Right renal pelvis (tissue), 4 donors: Measurements from ENCODE around the gene ZNF521. TPM values are rescaled to one million over a fixed set of nuclear protein-coding genes. Genes with fewer than 3 reads are reported as not detected.
A peak's percentile ranks its signal among the peaks of the same experiment; 100 is the strongest.

ENCODE experiments used
- DNase-seq, 4 donors: peaks; one replicate each; pipeline ENCODE4 v3.0.0-alpha.2; 2013; ENCODE audit warnings: low read depth in 4 of 4, low spot score in 3 of 4, missing footprints in 1 of 4
- polyA plus RNA-seq, 4 donors: library from polyadenylated mRNA; unstranded; fragments of 120-200 nt; gene quantifications; one replicate each; pipeline ENCODE4 v1.2.1, GENCODE V29; 2013; ENCODE audit not compliant: insufficient read length in 4 of 4

ZNF521 gene
- polyA plus RNA-seq = 10 to 100 TPM; 35.6 to 41.2 (median 38.4) TPM

DNA sequence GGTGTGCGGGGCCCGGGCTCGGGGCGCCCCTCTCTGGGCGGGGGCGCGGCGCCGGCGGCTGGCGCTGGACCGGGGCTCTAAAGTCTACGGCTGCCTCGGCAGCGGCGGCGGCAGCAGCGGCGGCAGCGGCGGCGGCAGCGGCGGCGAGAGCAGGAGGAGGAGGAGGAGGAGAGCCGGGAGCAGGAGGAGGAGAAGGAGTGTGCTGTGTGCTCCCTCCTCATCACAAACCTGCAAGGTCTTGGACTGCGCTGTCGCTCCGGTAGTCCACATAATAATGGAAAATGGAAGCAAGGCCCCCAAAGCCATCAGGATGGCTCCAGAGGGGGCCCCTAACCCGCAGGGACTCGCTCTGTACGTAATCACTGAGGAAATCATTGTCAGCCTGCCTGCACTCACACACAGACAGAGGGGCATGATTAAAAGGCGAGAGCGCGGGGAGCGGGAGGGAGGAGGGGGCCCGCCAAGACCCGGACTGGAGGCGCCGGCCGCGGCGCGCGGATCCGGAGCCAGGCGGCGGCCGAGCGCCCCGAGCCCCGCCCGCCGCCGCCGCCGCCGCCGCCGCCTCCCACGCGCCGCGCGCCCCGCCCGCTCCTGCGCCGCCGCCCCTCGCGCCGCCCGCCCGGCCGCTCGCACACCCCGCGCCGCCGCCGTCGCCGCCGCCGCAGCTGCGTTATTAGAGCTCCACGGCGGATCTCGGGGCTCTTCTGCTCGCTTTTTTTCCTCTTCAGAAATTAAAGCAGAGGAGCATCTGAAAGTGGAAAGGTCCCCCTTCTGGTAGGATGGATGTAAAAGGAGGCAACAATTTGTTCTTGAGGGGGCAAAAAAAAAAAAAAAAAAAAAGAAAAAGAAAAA, at the start of gene ZNF521:
TSS of gene ZNF521 (minus strand) at position 390 of the 852 bp plus-strand sequence. CDS start 1,220 bp downstream, outside the sequence.
- DNase-seq = peak in 3 of 4 donors; percentile 76 to 91 (median 88)

DNA sequence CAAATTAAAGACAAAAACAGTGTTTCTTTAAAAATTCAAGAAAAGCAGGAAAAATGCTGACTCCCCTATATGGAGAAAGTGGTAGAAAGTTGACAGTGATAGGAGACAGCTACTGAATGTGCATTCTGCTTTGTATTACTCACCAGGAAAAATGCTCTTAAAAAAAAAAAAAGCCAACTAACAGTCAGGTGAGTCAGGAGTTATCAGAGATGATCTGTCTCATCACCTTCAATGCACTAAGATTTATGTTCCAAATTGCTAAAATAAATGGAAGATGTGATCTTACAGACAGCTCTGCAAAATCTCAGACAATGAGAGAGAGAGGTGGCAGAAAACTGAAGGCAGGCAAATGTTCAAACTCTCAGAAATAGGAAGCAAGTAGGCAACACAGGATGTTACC, 47.6 kb upstream of the ZNF521 start:
- DNase-seq = no peak

DNA sequence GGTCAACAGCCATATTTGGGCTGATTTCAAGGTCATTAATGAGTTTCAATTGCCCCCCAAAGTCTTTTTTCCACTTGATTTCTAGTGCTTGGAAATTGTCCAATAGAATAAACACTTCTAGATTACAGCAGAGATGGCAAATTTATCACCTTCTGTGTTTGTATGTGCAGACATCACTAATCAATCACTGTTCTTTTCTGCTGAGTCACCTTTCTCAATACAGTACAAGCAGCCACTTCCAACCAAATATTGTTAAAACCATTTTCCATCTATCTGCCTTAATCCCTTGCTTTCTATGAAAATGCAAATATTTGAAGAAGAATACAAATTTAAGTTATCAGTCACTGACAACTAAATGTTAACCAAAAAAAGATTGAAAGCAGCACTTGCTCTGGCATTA, 40.2 kb upstream of the ZNF521 start:
- DNase-seq = no peak

DNA sequence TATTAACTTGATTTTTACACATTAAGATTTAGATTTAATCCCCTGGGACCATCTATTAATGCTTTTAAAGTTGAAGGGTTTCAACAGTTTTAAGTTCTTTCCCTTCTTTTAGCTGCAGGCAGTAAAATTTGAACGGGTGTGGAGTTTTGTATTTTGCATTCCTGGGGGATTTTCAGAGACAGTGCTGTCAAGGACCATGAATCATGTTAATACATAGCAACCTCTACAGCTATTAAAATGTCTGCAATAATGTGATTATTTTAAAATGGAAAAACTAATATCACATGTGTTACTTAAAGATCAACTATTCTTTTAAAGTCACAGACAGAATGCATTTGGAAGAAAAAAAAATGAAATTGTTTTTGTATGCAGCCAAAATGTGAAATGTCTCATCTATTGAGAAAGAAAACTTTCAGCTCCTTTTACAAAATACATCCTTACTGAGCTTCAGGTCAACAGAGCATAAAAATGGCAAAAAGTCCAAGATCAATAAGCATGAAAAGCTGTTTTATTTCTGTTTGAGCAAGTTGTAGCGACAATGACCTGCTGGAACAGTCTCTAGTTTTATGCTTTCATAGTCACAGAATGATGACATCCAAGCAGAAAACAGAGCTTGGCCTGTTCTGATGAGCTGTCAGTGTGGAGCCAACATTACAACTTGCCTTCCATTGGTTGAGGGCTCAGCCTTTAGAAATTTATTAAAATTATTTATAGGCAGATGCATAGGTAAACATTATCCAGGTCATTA, 21.6 kb upstream of the ZNF521 start:
- no peak for DNase-seq

DNA sequence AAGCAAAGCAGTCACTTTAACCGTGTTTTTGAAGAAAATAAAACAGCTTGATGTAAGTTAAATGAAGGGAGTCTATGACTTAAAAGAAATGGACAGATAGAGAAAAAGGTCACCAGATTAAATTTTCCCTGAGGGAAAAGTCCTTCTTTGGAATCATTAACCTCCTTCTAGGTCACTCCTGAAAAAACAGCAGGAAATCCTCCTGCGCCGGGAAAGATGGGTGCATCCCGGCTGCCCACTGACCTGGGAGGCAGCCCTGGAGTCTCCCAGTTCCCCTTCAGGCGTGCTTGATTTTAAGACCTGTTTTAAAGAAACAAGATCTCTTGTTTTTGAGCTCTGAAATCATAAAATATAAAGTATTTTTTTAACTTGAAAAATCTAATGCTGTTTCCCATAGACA, 18.4 kb upstream of the ZNF521 start:
- DNase-seq = no peak

DNA sequence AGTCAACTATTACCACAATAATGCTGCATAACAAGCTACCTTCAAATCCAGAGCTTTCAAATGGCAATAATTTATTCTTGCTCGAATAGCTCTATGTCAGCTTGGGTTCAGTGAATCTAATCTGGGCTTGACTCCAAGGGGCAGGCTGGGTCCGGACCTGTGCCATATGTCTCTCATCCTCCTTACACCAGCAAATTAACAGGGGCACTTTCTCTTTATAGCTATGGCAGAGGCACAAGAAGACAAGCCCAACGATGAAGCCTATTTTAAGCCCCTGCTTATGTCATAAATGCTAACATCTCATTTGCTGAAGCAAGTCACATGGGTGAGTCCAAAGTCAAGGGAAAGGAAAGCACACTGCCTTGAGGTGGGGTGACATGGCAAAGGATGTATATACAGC, 13.3 kb upstream of the ZNF521 start:
- DNase-seq = no peak

DNA sequence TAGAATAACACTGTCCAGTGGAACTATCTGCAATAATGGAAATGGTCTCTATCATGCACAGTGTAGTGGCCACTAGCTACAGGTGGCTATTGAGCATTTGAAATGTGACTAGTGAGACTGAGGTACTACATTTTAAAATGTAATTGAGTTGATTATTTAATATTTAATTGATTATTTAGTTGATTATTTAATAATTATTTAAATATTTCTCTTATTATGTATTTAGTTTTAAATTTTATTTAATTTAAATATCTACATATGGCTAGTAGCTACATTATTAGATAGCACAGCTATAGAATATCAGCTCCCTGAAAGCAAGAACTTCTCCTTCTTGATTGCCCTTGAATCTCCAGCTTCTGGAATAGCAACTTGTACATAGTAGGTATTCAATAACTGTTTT, 12.8 kb upstream of the ZNF521 start:
- no peak for DNase-seq

DNA sequence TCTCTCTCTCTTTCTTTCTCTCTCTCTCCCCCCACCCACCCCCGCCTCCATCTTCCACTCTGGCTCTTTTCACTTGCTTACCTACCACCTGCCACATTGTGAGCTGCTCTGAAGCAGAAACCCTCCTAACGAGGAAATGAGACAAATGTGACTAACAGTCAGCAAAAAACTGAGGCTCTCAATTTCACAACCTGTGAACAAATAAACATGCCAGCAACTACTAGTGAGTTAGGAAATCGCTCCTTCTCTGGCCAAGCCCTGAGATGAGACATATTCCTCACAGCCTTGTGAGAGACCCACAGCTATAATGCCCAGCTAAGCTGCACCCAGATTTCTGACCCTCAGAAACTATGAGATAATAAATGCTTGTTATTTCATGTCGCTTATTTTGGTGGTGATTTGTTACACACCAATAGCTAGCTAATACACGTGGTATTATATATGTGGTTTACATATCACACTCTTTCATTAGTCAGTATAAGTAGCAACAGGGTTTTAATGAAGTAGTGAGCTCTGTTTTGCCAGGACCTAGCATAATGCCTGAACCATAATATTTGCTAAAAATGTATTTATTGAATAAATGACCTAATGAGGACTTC, 8.4 kb upstream of the ZNF521 start:
- DNase-seq = no peak

DNA sequence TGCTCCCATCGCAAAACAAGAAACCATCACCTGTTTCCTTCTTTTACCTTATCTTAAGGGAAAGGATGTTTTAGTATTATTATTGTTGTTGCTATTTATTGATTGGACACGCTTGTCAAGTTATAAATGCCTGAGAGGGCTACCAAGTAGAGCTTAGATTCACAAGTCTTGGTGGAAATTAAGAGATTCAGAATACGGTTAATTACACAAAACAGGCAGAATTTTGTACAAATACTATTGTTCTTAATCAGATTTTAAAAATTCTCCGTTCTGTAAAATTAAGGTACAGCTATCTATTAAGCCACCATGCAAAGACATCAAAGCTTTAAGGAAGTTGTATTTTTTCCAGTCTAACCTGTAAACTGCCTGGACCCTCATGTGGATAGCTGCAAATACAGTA, 1.1 kb upstream of the ZNF521 start:
- DNase-seq = no peak

DNA sequence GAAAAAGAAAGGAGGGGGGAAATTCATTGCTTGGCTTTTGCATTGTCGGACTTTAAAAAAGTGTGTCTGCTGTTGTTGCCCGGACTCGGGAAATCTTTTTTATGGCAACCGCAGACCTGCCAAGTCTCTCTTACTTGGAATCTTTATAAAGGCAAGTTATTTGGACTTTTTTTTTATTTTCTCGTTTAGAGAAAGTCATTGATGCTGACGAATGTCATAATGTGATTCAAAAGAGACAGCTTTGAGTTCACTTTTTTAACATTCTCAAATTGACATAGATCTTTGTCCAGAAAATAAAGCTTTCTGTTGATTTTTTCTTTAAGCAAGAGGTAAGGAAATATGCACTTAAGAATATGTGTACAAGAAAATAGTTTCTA, 651 bp upstream of the ZNF521 start:
- DNase-seq = no peak

DNA sequence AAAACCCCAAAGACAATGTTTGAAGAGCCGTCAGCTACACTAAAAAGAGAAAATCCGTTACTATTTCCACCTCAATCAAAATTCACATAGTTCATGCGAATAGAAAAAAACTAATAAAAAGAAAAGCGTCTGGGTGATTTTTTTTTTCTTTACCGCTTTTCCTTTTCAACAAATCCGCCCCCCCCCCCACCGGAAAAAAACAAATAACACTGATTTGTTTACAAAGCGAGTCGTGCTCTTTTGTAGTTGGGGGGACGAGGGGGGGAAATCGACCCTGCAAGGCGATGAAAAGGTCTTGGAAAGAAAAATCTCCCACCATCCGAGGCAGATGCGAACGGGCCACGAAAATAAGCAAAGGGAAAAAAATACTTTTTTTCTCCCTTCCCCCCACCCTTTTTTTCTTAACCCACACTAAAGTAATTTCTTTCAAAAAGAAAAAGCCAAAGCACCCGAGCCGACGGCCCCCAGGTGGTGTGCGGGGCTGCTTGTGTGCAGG, 638 bp downstream of the ZNF521 start:
- DNase-seq = peak in 1 of 4 donors; percentile 33

DNA sequence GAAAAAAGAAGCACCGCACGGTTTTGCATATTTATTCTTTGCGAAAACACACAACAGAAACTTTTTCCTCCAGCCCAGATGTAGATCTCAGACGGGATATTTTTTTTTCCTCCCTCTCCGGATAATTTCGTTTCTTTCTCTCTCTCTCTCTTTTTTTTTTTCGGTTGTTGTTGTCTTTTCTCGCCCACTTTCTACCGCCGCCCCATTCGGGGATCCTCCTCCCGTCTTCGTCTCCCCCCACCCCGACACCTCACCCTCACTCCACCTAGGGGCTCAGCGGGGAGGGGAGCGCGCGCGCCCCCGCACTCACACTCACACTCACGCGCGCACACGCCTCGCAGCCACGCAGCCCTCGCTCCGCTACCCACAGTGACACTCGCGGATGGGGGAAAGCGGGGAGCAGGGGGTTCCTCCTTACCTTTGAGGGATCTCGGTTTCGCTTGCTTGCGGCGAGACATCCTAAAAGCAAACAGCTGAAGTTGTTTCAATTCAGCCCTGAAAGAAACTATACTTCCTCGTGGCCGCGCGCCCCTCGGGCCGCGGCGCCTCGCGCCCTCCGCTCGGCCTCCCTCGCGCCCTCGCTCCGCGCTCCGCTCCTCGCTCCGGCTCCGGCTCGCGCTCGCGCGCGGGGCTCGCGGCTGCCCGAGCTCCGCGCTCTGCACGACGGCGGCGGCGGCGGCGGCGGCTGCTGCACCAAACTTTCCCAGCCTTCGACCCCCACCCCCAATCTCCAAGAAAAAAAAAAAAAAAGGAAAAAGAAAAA, 1.3 kb downstream of the ZNF521 start:
- DNase-seq = peak in 2 of 4 donors; percentile 55 to 58

DNA sequence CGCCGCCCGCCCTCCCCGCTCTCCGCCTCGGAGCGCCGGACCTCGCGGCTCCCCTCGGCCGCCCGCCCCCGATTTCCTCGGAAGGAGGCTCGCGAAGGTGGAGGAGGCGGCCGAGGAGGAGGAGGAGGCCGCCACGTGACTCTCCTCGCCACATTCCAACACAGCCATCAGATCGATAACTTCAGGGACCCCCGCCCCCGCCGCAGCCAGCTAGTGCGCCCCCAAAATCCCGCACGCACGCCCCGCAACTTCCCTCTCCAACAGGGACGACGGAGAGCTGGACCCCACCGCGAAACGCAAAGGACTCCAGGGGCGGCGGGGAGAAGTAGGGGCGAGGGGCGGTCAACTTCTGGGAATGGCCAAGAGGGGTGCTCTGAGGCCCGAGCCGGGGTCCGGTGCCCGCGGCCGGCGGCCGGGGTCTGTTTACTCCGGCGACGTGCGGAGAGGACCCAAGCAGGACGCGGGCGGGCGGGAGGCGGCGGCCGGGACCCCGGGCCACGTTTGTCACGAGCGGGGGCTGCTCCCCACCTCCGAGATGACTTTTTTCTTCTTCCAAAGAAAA, 2.0 kb downstream of the ZNF521 start:
- DNase-seq = peak in 1 of 4 donors; percentile 40

DNA sequence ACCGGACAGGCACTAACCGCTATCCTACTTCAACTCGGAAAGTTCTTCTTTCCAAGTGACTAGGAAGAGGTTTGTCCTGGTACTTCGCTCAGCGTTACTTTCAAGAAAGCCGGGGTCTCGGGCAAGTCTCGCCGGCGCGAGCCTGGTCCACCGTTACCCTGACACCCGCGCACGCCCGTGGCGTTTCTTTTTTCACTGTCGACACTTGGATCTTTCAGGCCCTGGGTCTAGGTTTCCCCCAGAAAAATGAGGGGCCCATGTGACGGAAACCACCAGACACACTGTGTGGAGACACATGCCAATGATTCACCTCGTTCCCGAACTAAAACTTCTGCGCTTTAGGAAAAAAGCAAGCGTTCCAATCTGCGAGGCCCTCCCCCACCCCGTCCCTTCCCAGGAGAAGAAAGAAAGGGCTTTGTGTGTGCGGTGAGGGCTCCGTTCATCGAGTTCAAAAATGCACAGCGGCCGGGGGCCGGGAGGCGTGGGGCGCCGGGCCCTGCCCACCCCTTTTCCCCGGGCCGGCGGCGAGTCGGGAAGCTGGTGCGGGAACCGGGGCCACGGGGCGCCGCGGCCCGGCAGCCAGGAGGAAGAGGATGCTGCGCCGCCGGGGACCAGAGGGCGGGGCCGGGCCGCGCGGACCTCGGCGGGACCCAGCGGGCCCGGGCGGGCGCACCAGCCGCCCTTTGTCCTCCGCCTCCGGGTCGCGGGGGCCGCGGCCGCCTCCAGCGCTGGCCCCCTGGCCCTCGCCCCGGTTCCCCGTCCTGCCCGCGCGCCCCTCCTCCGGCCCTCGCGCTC, 2.6 kb downstream of the ZNF521 start:
- DNase-seq = peak in 1 of 4 donors; percentile 34

DNA sequence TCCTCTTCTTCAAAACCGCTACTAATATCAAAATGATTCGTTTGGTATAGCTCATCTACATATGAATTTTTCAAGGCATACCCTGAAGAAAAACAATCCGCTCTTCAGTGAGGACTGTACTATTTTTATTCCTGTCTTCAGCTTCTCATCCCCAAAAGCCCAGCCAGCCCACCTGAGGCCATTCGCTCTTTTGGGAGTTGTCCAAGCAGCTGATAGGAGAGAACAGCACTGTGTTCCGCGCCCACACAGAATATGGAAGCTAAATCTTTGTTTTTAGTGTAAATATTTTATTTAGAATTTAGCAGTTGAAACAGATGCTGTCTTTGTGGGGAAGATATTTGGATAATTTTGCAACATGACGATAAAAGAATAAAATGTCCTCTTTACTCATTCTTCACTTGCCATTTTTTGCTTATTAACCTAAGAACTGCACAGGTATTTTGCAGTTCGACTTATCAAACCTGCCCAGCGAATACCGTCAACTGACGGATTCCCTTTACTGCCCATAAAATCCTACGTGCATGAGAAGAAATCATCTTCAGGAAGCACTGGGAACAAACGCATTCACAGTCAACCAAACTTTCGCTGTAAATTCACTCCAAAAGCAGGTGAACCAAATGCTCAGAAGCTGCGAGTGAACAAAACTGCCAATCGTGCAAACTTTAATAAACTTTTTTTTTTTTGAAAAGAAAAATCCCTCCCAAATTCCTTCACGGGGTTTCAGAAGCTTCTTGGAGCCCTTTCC, 3.4 kb downstream of the ZNF521 start:
- no peak for DNase-seq

DNA sequence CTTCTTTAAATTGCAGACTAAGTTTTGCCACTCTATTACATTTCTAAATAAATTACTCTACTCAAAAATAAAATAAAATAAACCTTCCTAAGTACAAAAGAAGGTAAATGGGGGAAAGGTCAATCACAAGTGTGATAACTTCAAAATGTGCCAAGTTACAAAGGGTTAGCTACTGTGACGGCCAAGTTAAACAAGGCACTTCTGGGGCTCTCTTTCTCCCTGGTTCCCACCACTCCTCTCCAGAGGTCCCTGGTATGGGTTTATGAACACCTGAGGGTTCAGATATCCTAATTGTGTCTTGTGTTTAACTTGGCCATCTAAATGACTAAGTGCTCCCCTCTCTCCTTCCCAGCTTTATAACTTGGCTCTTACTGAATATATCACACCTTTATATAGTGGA, 5.4 kb downstream of the ZNF521 start:
- DNase-seq = no peak

DNA sequence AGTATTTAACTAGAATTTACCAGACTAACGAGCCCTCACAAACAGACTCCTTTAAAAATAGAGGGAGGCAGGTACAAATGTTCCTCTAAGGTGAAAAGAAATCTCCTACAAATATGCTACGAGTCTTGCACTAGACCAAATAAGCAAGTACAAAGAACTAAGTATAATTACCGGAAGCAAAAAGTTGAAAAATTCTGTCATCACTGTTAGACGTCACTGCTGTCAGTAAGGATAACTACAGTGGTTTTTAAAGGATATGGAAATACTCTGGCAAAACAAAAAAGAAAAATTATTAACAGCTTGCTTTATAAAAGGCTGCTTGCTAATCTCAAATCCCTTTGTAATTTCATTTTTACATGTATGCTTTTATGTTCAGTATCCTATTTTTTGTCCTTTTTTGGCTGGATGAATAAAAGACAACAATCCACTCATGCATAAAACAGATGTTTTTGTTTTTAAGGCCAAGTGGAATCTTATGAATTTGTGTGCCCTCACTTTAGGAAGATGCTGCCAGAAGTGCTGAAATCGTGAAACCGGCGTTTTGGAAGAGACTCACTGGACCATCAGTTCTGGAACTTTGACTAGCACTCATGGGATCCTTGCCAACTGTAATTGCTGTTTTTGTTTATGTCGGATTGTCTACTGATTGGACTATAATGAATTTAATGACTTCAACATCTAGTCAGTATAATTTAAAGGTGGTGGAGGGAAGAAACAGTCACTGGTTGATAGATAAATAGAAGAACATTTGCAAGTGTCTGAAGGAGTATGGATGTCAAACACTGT, 6.7 kb downstream of the ZNF521 start:
- DNase-seq = no peak

DNA sequence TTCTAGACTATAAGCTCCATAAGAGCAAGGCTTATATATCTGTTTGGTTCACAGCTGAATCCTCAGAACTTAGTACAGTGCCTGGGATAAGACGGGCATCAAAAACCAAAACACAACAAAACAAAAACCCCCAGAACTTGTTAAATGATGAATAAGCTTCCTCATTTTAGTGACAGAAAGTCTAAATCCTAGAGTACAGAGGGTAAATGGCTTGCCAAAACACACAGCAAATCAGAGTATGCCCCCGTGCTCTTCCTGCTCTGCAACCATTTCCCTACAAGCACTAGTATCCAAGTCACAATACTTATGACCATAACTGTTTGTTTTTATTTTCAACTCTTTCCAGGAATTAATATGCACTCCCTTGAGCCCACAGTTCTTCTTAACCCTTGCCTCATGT, 10.1 kb downstream of the ZNF521 start:
- no peak for DNase-seq
